H1 (cell line): ENCODE data around the gene GAN. TPM values are rescaled to one million over a fixed set of nuclear protein-coding genes. Genes with fewer than 3 reads are reported as not detected.

Experiments used
- EZH2 ChIP-seq: fragments of 200-600 bp; sonication (generic); IDR thresholded peaks from 2 replicates; pipeline ENCODE4 v1.7.1; 2012; ENCODE audit warnings: low read depth, mild to moderate bottlenecking, moderate library complexity, low read length, inconsistent platforms; ENCODE audit not compliant: severe bottlenecking
- FOSL1 ChIP-seq: IDR thresholded peaks from 2 replicates; pipeline ENCODE4 v1.6.1; 2011; ENCODE audit warnings: mild to moderate bottlenecking, low read depth, low read length, moderate library complexity; ENCODE audit not compliant: insufficient read depth
- MAX ChIP-seq: IDR thresholded peaks from 2 replicates; pipeline ENCODE4 v1.6.1; 2012; ENCODE audit warnings: inconsistent platforms
- PHF8 ChIP-seq: fragments of 200-600 bp; sonication (generic); conservative IDR thresholded peaks from 2 replicates; pipeline ENCODE4 v1.7.1; 2012; ENCODE audit warnings: low read depth, mild to moderate bottlenecking, inconsistent platforms, low read length, moderate library complexity
- polyA plus RNA-seq, 7 experiments: library from polyadenylated mRNA; depleted of rRNA in 3 of 7; stranded (reverse) in 5 of 7; unstranded in 2 of 7; fragments of >200 nt in 5 of 7; fragments of 200-250 nt in 2 of 7; gene quantifications; 1 replicate in 5 of 7; 2 replicates in 1 of 7; 4 replicates in 1 of 7; pipeline versions ENCODE4 v1.2.1 to v1.2.3, GENCODE V29; 2011 to 2013; ENCODE audit warnings: missing spikeins in 2 of 7, mixed read lengths in 2 of 7
- total RNA-seq: library from RNA; stranded (reverse); fragmentation: NEBNext Ultra II Directional; extraction: Animal tissue kit (Norgen Biotek cat#: 25700); gene quantifications from 2 replicates; pipeline ENCODE4 v1.2.1, GENCODE V29; 2021

GAN gene
- total and polyA plus RNA-seq, 2 of the 8 experiments (the other 6 are each of a cell fraction or from before 2014, with no cell fraction given): 4.5 to 23.9 TPM

- TF ChIP-seq EZH2 (no peak), PHF8 (no peak), FOSL1 (no peak), MAX (no peak)
Measured at GRCh38 chr16:81273223-81273950, 41.4 kb upstream of the GAN start (continued).
